Measurements from ENCODE around the gene GRIN3A. TPM values are rescaled to one million over a fixed set of nuclear protein-coding genes. Genes with fewer than 3 reads are reported as not detected.

GRIN3A gene
- total RNA-seq, 1 experiment from 2014 or later: not detected

GRCh38 chr9:101683236-101683635, 55.2 kb downstream of the GRIN3A start:
- no peak for TF ChIP-seq CTCF (IDR thresholded peaks at IDR 0.05; ENCODE audit: unreplicated experiment)
- Mint-ChIP-seq H3K9me3 (ENCODE audit: unreplicated experiment) (no peaks in the 10 kb centered on the region), H3K27me3 (ENCODE audit: insufficient read depth, unreplicated experiment) (peaks cover 46% of the 10 kb centered on the region), H3K36me3 (ENCODE audit: insufficient read depth, unreplicated experiment) (no peaks in the 10 kb centered on the region), H3K27ac (ENCODE audit: low read depth, unreplicated experiment) (no peak overlapping the region), H3K4me3 (ENCODE audit: unreplicated experiment) (no peak overlapping the region), H3K4me1 (ENCODE audit: insufficient read depth, unreplicated experiment) (no peaks in the 10 kb centered on the region)
- no TSS peak for BruUV-seq (replicated peaks)
- ChIA-PET CTCF (interaction anchor here (0.6 kb wide), 1 partner anchor 276 kb away, joined by 3 read pairs; no protein-coding TSS in a partner anchor), POLR2A (no interaction called here)
- intact Hi-C loops (cut with micrococcal nuclease): no loop called here
- DNase-seq (ENCODE audit: unreplicated experiment): no peak

- no TSS peak for BruUV-seq (replicated peaks)
- no peaks in the 10 kb centered on the region for H3K4me1 Mint-ChIP-seq (ENCODE audit: insufficient read depth, unreplicated experiment)
- no peak overlapping the region for H3K27ac Mint-ChIP-seq (ENCODE audit: low read depth, unreplicated experiment)
- intact Hi-C loops (cut with micrococcal nuclease): no loop called here
- no peak overlapping the region for H3K4me3 Mint-ChIP-seq (ENCODE audit: unreplicated experiment)
- H3K36me3 Mint-ChIP-seq (ENCODE audit: insufficient read depth, unreplicated experiment): no peaks in the 10 kb centered on the region
- no peak for TF ChIP-seq CTCF (IDR thresholded peaks at IDR 0.05; ENCODE audit: unreplicated experiment)
- H3K9me3 Mint-ChIP-seq (ENCODE audit: unreplicated experiment): no peaks in the 10 kb centered on the region
- no peak for DNase-seq (ENCODE audit: unreplicated experiment)
- peaks cover 44% of the 10 kb centered on the region for H3K27me3 Mint-ChIP-seq (ENCODE audit: insufficient read depth, unreplicated experiment)
- ChIA-PET POLR2A (interaction anchor here (0.7 to 1.4 kb wide), 2 partner anchors 11 to 214 kb away, joined by 3 to 4 read pairs; no protein-coding TSS in a partner anchor), CTCF (no interaction called here)
Observed at GRCh38 chr9:101677861-101678260, 60.6 kb downstream of the GRIN3A start.

GRCh38 chr9:101675341-101675740, 63.1 kb downstream of the GRIN3A start:
- Mint-ChIP-seq H3K27ac (ENCODE audit: low read depth, unreplicated experiment) (no peak overlapping the region), H3K36me3 (ENCODE audit: insufficient read depth, unreplicated experiment) (no peaks in the 10 kb centered on the region), H3K9me3 (ENCODE audit: unreplicated experiment) (no peaks in the 10 kb centered on the region), H3K4me1 (ENCODE audit: insufficient read depth, unreplicated experiment) (no peaks in the 10 kb centered on the region), H3K27me3 (ENCODE audit: insufficient read depth, unreplicated experiment) (peaks cover 36% of the 10 kb centered on the region), H3K4me3 (ENCODE audit: unreplicated experiment) (no peak overlapping the region)
- POLR2A ChIA-PET: no interaction called here
- intact Hi-C loops (cut with micrococcal nuclease): no loop called here
- TF ChIP-seq CTCF (IDR thresholded peaks at IDR 0.05; ENCODE audit: unreplicated experiment): no peak
- CTCF ChIA-PET: interaction anchor here (0.6 to 1.6 kb wide), 2 partner anchors 35 to 74 kb away, joined by 3 to 6 read pairs; no protein-coding TSS in a partner anchor
- BruUV-seq (replicated peaks): no TSS peak
- DNase-seq (ENCODE audit: unreplicated experiment): no peak

GRCh38 chr9:101674165-101674564, 64.3 kb downstream of the GRIN3A start:
- Mint-ChIP-seq H3K27me3 (ENCODE audit: insufficient read depth, unreplicated experiment) (peaks cover 42% of the 10 kb centered on the region), H3K4me3 (ENCODE audit: unreplicated experiment) (no peak overlapping the region), H3K36me3 (ENCODE audit: insufficient read depth, unreplicated experiment) (no peaks in the 10 kb centered on the region), H3K9me3 (ENCODE audit: unreplicated experiment) (no peaks in the 10 kb centered on the region), H3K4me1 (ENCODE audit: insufficient read depth, unreplicated experiment) (no peaks in the 10 kb centered on the region), H3K27ac (ENCODE audit: low read depth, unreplicated experiment) (no peak overlapping the region)
- intact Hi-C loops (cut with micrococcal nuclease): no loop called here
- POLR2A ChIA-PET: no interaction called here
- DNase-seq (ENCODE audit: unreplicated experiment): no peak
- CTCF ChIA-PET: interaction anchor here (0.6 kb wide), 1 partner anchor 1478 kb away, joined by 3 read pairs; no protein-coding TSS in a partner anchor
- no peak for TF ChIP-seq CTCF (IDR thresholded peaks at IDR 0.05; ENCODE audit: unreplicated experiment)
- no TSS peak for BruUV-seq (replicated peaks)
